Hematopoietic multipotent progenitor cell treated with erythropoietin and hydrocortisone succinate and interleukin-3 and kit ligand, for 17 days (in vitro differentiated cells): ENCODE results near the gene CD274.

Experiments
- DNase-seq: peaks from one replicate; pipeline ENCODE4 v3.0.0-alpha.2; 2015; ENCODE audit warnings: low spot score

Gene CD274

GRCh38 chr9:5499889-5500398, 49.6 kb downstream of the CD274 start:
- DNase-seq = peak; percentile 50

- peak; percentile 39 for DNase-seq
Observed at GRCh38 chr9:5500441-5501235, 50.3 kb downstream of the CD274 start.

DNA sequence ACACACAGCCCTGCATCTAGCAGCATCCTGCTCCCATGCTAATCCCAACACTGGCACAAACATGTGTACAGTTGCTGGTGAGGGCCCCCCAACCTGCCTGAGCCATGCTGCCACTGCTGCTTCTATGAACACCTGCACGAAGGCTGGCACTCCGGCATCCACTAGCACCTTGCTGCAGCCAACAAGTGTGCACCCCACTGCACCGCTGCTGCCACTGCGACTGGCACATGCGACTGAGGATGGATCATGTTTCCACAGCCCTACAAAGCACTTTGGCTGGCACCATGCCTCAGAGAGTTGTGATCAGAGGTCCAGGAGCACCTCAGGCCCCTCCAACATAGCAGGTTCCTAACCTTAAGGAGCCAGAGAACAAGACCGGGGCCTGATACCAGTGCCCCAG, 52.2 kb downstream of the CD274 start:
- DNase-seq = no peak

GRCh38 chr9:5509573-5509972, 59.2 kb downstream of the CD274 start:
- no peak for DNase-seq

GRCh38 chr9:5510360-5510931, 60.1 kb downstream of the CD274 start, which contains the start of gene PDCD1LG2:
TSS of gene PDCD1LG2 (plus strand) at chr9:5510531. CDS start at chr9:5522547, 12,016 bp downstream.
- DNase-seq = no peak

DNA sequence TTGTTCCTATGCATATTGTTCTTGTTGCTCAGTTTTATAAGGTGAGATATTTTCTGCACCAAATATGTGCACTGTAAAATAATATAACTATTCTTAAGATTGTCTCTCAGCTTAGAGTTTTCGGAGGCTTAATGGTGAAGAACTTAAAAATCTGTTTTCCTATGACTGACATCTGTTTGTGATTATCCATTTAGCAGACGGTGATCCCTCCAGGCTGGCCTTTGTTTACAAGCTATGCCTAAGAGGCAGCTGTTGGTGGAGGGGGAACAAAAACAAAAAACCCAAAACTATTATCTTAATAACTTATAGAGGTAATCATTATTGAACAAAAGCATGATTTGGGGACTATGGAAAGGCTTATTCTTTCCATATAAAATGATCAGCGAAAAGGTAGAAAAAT, 60.6 kb downstream of the CD274 start:
- DNase-seq = no peak

GRCh38 chr9:5511476-5511875, 61.1 kb downstream of the CD274 start:
- no peak for DNase-seq

GRCh38 chr9:5511935-5512580, 61.7 kb downstream of the CD274 start:
- DNase-seq = no peak

- no peak for DNase-seq
Observed at GRCh38 chr9:5512658-5513452, 62.5 kb downstream of the CD274 start.

- no peak for DNase-seq
Observed at GRCh38 chr9:5513966-5514616, 63.7 kb downstream of the CD274 start.

DNA sequence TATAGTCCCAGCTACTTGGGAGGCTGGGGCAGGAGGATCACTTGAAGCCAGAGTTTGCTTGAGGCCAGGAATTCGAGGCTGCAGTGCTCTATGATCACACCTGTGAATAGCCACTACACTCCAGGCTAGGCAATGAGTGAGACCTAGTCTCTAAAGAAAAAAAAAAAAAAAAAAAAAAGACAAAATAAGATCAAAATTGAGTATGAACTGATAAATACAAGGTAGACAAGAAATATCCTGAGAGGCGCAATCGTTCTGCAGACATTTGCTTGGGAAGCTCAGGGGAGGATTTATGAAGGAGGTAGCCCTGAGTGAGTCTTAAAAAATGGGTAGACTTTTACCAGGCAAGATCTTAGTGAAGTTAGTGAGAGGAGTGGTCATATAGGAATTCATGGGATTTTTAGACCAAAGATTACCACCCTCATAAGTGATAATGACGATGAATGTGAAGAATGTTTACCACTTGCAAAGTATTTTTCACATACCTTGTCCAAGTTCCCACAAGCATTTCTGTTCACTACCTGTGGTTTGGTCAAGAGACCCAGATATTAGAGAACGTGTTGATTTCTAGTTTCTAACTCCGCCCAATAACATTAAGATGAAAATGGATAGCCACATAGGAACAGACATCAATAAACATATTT, 64.4 kb downstream of the CD274 start:
- DNase-seq = no peak

- no peak for DNase-seq
Observed at GRCh38 chr9:5515261-5515650, 64.9 kb downstream of the CD274 start.

- no peak for DNase-seq
Observed at GRCh38 chr9:5516453-5517220, 66.3 kb downstream of the CD274 start.

DNA sequence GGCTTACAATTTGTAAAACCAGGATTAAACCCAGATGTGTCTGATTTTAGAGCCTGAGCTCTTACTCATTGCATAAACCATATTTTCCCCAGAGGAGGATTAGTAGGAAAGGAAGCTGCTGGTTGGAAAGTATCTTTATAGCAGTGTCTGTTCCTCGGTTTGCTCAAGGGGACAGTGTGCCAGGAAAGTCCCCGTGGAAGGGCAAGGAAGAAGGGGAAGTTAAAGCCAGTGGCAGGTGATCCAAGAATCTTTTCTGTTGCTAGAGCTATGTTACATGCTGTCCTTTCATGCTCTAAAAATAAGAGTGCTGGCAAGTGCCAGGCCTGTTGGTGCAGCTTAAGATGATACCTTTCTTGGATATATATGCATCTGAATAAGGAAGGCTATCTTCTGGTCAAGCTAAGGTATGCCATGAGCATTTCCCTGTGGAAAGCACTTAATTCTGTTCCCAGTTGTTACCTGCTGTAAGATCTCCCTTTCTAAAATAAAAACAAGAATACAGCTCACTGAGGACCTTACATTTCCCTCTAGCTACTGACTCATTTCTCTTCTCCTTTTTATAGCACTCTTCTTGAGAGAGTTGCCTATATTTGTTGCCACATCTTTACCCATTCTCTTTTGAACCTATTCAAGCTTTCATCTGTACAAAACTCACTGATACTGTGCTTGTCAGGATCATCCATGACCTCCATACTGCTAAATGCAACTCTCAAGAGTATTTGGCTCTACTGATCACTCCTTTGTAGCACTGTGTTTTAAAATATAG, 68.0 kb downstream of the CD274 start:
- no peak for DNase-seq

DNA sequence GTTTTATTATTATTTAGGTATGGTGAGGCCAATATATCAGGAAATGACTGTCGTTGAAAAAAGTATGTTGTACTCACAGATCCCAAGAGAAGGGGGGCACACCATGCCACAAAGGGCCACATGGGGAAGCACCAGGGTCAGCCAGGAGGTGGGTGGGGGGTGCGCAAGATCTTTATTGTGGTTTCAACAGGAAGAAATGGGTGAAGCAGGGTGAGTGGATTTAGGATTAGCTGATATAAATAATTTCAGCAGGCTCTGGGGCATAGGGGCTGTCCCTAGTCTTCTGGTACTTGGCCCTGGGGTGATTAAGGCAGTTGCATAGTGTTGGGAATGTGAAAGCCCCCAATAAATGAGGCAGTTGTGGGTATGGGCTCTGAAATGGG, 68.6 kb downstream of the CD274 start:
- DNase-seq = no peak
